IMR-90 (cell line): ENCODE results near the gene TENT5C.

Experiments
- CEBPB ChIP-seq: IDR thresholded peaks from 2 replicates; pipeline ENCODE4 v1.6.1; 2012; ENCODE audit warnings: low read depth, low read length, improper control_type of control experiment
- CTCF ChIP-seq: conservative IDR thresholded peaks from 2 replicates; pipeline ENCODE4 v1.5.1; 2012; ENCODE audit warnings: mild to moderate bottlenecking, low read depth, low read length, improper control_type of control experiment
- FOS ChIP-seq: fragments of 150-350 bp; IDR thresholded peaks from 2 replicates; pipeline ENCODE4 v1.6.1; 2016; ENCODE audit warnings: low read depth, low read length
- MAFK ChIP-seq: IDR thresholded peaks from 2 replicates; pipeline ENCODE4 v1.6.1; 2012; ENCODE audit warnings: low read depth, low read length, improper control_type of control experiment
- MAZ ChIP-seq: IDR thresholded peaks from 2 replicates; pipeline ENCODE4 v1.6.1; 2012; ENCODE audit warnings: low read depth, mild to moderate bottlenecking, low read length, improper control_type of control experiment, moderate library complexity, borderline replicate concordance
- MXI1 ChIP-seq: IDR thresholded peaks from 2 replicates; pipeline ENCODE4 v1.6.1; 2012; ENCODE audit warnings: low read depth, mild to moderate bottlenecking, low read length, moderate library complexity, borderline replicate concordance
- POLR2A ChIP-seq: IDR thresholded peaks from 2 replicates; pipeline ENCODE4 v1.6.1; 2012; ENCODE audit warnings: mild to moderate bottlenecking, low read depth, low read length
- RAD21 ChIP-seq: IDR thresholded peaks from 2 replicates; pipeline ENCODE4 v1.6.1; 2012; ENCODE audit warnings: low read length, improper control_type of control experiment
- RFX5 ChIP-seq: IDR thresholded peaks from 2 replicates; pipeline ENCODE4 v1.8.0; 2012; ENCODE audit warnings: low read depth, mild to moderate bottlenecking, low read length, moderate library complexity
- SMC3 ChIP-seq: fragments of 150-350 bp; IDR thresholded peaks from 2 replicates; pipeline ENCODE4 v1.6.1; 2016; ENCODE audit warnings: low read depth, mild to moderate bottlenecking, antibody characterized with exemption, low read length, moderate library complexity

- TF ChIP-seq CTCF (no peak), MAFK (no peak), RAD21 (no peak), SMC3 (no peak), MXI1 (no peak), POLR2A (no peak), RFX5 (no peak), MAZ (no peak), CEBPB (no peak), FOS (no peak)
Observed at GRCh38 chr1:117623141-117623540, 17.3 kb downstream of the TENT5C start.
